Thyroid gland (tissue), 4 donors: ENCODE data around the gene GNB5. TPM values are rescaled to one million over a fixed set of nuclear protein-coding genes. Genes with fewer than 3 reads are reported as not detected.

Experiments used
- DNase-seq, 2 donors: peaks; one replicate each; pipeline ENCODE4 v3.0.0-alpha.2; 2019
- H3K27ac ChIP-seq, 3 donors: fragments of 200-600 bp; sonication (generic); 1 replicate in 2 of 3; 2 replicates in 1 of 3; pipeline ENCODE4 v1.5.1; 2016 to 2019; ENCODE audit warnings: mild to moderate bottlenecking in 1 of 3, moderate library complexity in 1 of 3
- H3K27me3 ChIP-seq: fragments of 200-600 bp; sonication (generic); one replicate; pipeline ENCODE4 v1.5.1; 2019
- H3K36me3 ChIP-seq, 2 donors: fragments of 200-600 bp; sonication (generic); one replicate each; pipeline ENCODE4 v1.5.1; 2016 to 2019
- H3K4me1 ChIP-seq, 2 donors: fragments of 200-600 bp; sonication (generic); one replicate each; pipeline ENCODE4 v1.5.1; 2017 to 2019
- H3K4me3 ChIP-seq, 3 donors: fragments of 200-600 bp; sonication (generic); replicated peaks in 1 of 3; 1 replicate in 2 of 3; 2 replicates in 1 of 3; pipeline ENCODE4 v1.5.1; 2016; ENCODE audit warnings: mild to moderate bottlenecking in 1 of 3
- H3K9me3 ChIP-seq: fragments of 200-600 bp; sonication (generic); one replicate; pipeline ENCODE4 v1.5.1; 2017
- CTCF ChIP-seq, 6 experiments: fragments of 200-600 bp in 3 of 6; fragments of 450-650 bp in 3 of 6; sonication (generic) in 3 of 6; IDR thresholded peaks; one replicate each; pipeline ENCODE4 v1.5.1; 2016 to 2019; ENCODE audit warnings: antibody characterized with exemption in 6 of 6, mild to moderate bottlenecking in 2 of 6, inconsistent platforms in 1 of 6, moderate library complexity in 1 of 6
- POLR2A ChIP-seq, 2 donors: fragments of 450-650 bp; IDR thresholded peaks; one replicate each; pipeline ENCODE4 v1.6.1; 2017; ENCODE audit warnings: antibody characterized with exemption in 2 of 2, mild to moderate bottlenecking in 2 of 2, moderate library complexity in 1 of 2
- WGBS, 2 donors: methylation state at CpG; one replicate each; pipeline ENCODE4 v1.1.5; 2017; 5-methylcytosine and 5-hydroxymethylcytosine counted together
- intact Hi-C: fragments of 100-400 bp; cut with DNase I; formaldehyde crosslinking; loops from one replicate; pipeline ENCODE4 v1.15.1; 2023
- total RNA-seq, 4 donors: library from RNA; depleted of rRNA; stranded (reverse); fragments of >200 nt; gene quantifications; one replicate each; pipeline ENCODE4 v1.2.3, GENCODE V29; 2016

The GNB5 gene
- total RNA-seq, 4 donors from 2014 or later: 49.6 to 62.1 (median 54.4) TPM

GRCh38 chr15:52227456-52227855 lies 36.3 kb upstream of the GNB5 start:
- H3K36me3 ChIP-seq: peaks cover 16 to 23% of the 10 kb centered on the region in 2 donors
- H3K4me1 ChIP-seq: no peaks in the 10 kb centered on the region
- DNase-seq: peak; percentile 71 to 72
- no peak overlapping the region for H3K27ac ChIP-seq
- intact Hi-C loops: no loop called here
- H3K9me3 ChIP-seq: no peaks in the 10 kb centered on the region
- H3K27me3 ChIP-seq: no peaks in the 10 kb centered on the region
- 60 to 62% methylated on average over 5 of the region's 5 CpGs for WGBS, 2 donors
- no peak overlapping the region for H3K4me3 ChIP-seq
- no peak for TF ChIP-seq POLR2A (IDR thresholded peaks at IDR 0.05)
- TF ChIP-seq CTCF (IDR thresholded peaks at IDR 0.05): peak; percentile 32 to 81 (median 62)

GRCh38 chr15:52225230-52225629 lies 34.0 kb upstream of the GNB5 start:
- Histone ChIP-seq H3K27ac (no peak overlapping the region), H3K4me3 (no peak overlapping the region), H3K36me3 (peaks cover 20 to 28% of the 10 kb centered on the region in 2 donors), H3K9me3 (no peaks in the 10 kb centered on the region), H3K4me1 (peaks cover 0 to 4% of the 10 kb centered on the region in 2 donors), H3K27me3 (no peaks in the 10 kb centered on the region)
- no peak for TF ChIP-seq CTCF (IDR thresholded peaks at IDR 0.05)
- no peak for TF ChIP-seq POLR2A (IDR thresholded peaks at IDR 0.05)
- DNase-seq: no peak
- WGBS, 2 donors: 87 to 94% methylated on average over 8 of the region's 8 CpGs
- intact Hi-C loops: no loop called here

- intact Hi-C loops: no loop called here
- TF ChIP-seq POLR2A (IDR thresholded peaks at IDR 0.05): no peak
- TF ChIP-seq CTCF (IDR thresholded peaks at IDR 0.05): no peak
- Histone ChIP-seq H3K27me3 (no peaks in the 10 kb centered on the region), H3K4me1 (peaks cover 4% of the 10 kb centered on the region in 2 donors), H3K36me3 (peaks cover 20 to 28% of the 10 kb centered on the region in 2 donors), H3K27ac (no peak overlapping the region), H3K4me3 (no peak overlapping the region), H3K9me3 (no peaks in the 10 kb centered on the region)
- DNase-seq: no peak
- 95 to 97% methylated on average over 4 of the region's 4 CpGs for WGBS, 2 donors
Measured at GRCh38 chr15:52224211-52224610, 33.0 kb upstream of the GNB5 start.

GRCh38 chr15:52221730-52222129 lies 30.5 kb upstream of the GNB5 start:
- no peak for DNase-seq
- Histone ChIP-seq H3K27ac (peak overlapping the region in 1 of 3 donors; percentile 58), H3K9me3 (no peaks in the 10 kb centered on the region), H3K4me1 (peaks cover 4 to 7% of the 10 kb centered on the region in 2 donors), H3K4me3 (no peak overlapping the region), H3K36me3 (peaks cover 28% of the 10 kb centered on the region in 2 donors), H3K27me3 (no peaks in the 10 kb centered on the region)
- intact Hi-C loops: no loop called here
- 85 to 90% methylated on average over 5 of the region's 5 CpGs for WGBS, 2 donors
- TF ChIP-seq CTCF (IDR thresholded peaks at IDR 0.05): no peak
- TF ChIP-seq POLR2A (IDR thresholded peaks at IDR 0.05): no peak

GRCh38 chr15:52220937-52221660 lies 29.9 kb upstream of the GNB5 start:
- peaks cover 4 to 7% of the 10 kb centered on the region in 2 donors for H3K4me1 ChIP-seq
- no peaks in the 10 kb centered on the region for H3K27me3 ChIP-seq
- intact Hi-C loops: no loop called here
- 79 to 89% methylated on average over 7 of the region's 7 CpGs for whole genome bisulfite sequencing, 2 donors
- no peak overlapping the region for H3K4me3 ChIP-seq
- no peaks in the 10 kb centered on the region for H3K9me3 ChIP-seq
- H3K27ac ChIP-seq: peak overlapping the region; percentile 34 to 81 (median 56)
- peaks cover 24 to 28% of the 10 kb centered on the region in 2 donors for H3K36me3 ChIP-seq
- TF ChIP-seq POLR2A (IDR thresholded peaks at IDR 0.05): no peak
- no peak for TF ChIP-seq CTCF (IDR thresholded peaks at IDR 0.05)
- DNase-seq: no peak
